AG08396 (cell line): ENCODE measurements around the gene OLFM4.

Source experiments
- DNase-seq: peaks from one replicate; pipeline ENCODE4 v3.0.0; 2012; ENCODE audit warnings: low spot score, mixed read lengths

Gene OLFM4

DNA sequence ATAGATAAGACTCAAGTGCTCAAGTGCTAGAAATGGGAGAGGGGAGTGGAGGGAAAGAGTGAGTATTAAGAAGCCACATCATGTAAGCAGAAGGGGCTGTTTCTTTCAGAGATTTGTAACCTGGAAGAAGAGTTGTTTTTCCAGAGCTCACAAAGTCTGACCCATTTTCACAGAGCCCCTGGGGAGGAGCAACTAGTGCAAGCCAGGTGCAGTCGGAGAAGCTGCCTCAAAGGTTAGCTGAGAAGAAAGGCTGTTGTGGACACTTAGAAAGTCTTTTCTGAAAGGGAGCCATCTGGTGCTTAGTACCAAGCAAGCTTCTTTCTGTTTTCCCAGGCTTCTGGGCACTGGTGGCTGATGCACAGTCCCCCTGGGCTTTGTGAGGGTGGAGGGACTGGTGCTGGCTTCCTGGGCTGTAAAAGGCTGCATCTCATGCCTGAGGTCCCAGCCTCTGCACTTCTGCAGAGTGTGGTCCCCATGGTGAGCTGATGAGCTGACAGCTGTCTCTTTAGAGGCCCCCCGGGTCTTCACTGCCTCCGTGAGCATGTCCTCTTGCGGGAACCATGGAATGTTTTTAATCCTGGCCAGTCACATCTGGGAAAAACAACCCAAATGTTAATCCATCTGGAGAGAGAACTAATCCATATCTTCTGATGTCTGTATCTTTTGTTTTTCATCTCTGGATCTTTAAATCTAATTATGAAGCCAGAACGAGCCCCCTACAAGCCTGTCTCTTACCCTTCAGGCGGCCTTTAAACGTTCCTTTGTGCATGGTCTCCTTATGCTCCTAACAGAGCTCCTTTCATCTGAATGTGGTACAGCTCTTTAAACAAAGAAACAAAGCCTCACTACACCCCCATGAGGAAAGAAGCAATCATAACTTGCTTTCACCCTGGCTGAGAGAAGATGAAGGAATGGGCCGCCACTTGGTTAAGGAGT lies 40.2 kb downstream of the OLFM4 start:
- DNase-seq = no peak

GRCh38 chr13:53069800-53070199 lies 41.2 kb downstream of the OLFM4 start:
- DNase-seq = no peak

DNA sequence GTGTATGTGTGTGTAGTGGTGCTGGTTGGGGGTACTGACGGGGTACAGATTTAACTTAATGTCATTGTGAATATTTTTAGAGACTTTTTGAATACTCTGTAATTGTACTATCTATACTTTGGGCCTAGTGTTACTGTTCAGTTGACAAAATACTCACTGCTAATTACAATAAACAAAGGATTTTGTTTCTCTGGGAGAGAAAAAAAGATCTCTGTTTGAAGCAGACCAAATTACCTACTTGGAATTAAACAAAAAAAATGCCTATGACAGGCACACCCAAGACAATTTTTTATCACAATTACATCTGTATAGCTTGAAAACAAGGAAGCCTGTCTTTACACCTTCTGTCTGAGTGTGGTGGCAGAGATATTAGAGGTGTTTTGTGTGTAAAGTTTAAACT lies 45.1 kb downstream of the OLFM4 start:
- DNase-seq = no peak

DNA sequence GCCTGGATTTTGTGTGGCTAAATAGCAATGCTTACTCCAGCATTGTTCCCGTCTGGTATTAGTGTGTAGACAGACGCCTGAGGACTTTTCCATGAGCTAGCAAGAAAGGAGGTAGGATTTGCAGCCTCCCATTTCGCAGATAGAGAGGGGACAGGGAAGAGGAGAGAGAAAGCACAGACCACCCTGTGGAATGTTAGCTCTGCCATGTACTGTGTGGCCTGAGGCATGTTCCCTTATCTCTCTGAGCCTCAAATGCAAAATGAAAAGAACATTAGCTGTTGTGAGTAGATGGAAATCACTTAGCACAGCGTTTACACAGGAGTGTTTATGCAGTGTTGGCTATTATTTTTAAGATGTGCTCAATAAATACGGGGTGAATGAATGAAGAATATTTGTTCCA lies 45.5 kb downstream of the OLFM4 start:
- no peak for DNase-seq

DNA sequence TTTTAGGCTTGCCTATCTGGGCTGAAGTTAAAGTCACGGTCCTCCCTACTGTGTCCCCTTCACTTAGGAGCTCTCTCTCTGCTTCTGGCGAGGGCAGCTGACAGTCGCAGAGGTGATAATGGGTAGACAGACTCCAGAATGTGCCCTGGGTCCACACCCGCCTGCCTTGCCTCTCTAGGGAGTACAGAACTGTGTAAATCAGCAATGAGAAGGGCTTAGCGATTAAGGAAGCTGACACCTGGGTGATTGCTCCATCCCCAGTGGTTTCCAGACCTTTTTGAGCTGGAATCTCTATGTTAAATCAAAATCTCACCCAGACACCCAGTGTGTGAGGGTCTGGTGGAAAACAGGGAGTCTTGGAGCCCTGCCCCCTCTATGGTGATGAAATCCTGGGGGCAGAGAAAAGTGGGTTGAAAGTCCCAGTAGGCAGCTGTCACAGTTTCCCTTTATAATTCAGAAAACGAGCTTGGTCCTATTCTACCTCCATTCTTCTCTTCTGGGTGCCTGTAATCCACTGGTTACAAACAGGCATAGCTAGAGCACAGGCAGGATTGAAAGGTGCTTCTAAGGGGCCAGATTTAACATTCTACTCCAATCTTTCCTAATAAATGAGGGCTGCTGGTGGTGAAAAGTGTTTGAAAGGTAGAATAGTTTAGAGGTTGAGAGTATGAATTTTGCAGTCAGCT lies 46.9 kb downstream of the OLFM4 start:
- DNase-seq = no peak

DNA sequence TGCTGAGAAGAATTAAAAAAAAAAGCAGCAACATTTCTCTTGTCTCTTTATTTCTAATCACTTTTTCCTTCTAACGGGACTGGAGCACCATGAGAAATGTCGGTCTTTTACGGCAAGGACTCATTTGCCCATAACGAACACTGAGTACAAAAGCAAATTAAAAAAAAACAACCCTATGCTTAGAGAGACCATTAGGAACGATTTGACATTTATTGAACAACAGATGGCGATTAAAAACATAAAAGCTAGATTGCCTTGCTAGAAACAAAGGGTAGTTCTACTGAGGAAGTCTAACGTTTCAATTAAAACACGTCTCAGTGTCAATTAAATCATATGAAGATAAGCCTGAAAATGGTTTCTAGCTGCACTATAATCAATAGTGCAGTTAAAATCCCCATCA lies 51.1 kb downstream of the OLFM4 start:
- DNase-seq = no peak

DNA sequence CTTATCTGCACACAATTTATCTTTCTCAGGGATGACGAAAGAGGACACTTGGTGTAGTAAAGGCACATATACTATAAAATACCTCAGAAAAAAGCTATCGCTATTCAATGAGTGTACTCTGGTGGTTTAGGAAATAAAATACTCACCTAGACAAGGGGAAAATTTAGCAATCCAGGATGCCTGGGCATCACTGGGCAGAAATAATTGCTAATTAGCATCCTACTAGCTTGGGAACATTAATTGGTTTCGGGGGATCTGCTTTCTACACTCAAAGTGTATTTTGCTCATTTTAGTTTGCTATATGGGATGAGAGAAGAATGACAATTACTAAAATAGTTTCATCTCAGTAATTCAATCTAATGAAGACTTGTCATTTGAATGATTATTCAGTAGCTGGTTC lies 60.3 kb downstream of the OLFM4 start:
- no peak for DNase-seq

DNA sequence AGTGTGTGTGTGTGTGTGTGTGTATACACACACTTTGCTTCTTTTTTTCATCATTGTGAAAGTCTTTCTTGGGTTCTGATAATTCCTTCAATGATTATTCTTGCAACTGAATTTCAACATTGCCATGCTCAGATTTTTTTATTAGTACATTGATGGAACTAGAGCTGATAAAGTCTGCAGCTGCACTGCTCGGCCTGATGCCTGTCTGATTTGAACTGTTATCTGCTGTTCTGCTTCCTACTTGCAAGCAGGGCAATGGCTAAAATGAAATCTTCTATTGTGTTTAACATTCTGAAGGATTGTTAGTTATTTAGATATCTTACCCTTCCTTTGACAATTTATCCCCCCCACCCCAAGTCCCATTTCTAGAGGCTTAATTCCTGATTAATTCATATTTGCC lies 61.3 kb downstream of the OLFM4 start:
- no peak for DNase-seq

GRCh38 chr13:53090461-53090860 lies 61.8 kb downstream of the OLFM4 start:
- DNase-seq = no peak

DNA sequence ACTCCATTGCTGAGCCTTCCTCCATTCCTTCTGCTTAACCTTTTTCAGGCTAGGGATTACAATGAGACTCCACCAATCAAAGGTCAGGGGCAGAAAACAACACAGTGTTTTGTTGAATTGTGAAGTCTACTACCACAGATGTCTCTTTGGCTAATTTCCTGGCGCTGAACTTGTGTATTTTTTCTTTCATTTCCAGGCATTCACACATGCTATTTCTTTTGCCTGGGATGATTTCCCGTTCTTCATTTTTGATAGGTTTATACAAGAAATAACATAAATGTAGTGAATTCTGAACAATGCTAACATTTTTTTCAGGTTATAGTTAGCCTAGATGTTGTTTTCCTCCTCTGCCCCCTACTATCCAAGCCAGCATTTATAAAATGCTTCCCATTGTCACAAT lies 64.3 kb downstream of the OLFM4 start:
- DNase-seq = no peak

GRCh38 chr13:53098455-53098854 lies 69.8 kb downstream of the OLFM4 start:
- DNase-seq = no peak

DNA sequence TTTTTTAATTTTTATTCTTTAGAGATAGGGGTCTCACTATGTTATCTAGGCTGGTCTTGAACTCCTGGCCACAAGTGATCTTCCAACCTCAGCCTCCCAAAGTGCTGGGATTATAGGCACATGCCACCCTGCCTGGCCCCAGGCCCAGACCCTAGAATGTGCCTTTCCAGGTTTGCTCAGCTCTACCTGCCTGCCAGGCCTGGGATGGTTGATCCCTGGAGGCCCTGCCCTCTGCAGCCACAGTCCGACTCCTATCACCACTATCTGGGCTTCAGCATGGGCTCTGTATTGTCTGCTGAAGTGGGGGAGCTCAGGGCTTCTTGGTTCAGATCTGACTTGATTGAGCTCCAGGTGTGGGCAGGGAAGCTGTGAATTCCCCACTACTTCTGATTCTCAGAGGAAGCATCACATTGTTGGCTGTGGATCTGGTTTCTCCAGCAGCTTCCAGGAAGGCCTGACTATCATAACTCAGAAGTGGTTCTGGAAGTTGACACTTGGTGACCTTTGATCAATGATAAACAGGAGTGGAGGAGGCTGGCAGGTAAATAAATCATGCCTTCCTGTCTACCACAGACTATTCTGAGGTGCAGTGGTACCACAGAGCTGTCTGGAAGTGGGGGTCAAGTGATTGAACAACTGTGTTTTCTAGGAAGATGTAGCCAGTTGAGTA lies 71.9 kb downstream of the OLFM4 start:
- DNase-seq = no peak
